ENCODE data around the gene GDA. TPM values are rescaled to one million over a fixed set of nuclear protein-coding genes. Genes with fewer than 3 reads are reported as not detected.

The GDA gene
- total RNA-seq, 1 experiment from 2014 or later = 5.0 TPM

GRCh38 chr9:72205513-72205912 lies 56.3 kb downstream of the GDA start:
- in situ Hi-C loops (cut with HindIII; ENCODE audit: low pct_unique_long_range_greater_than_20kb, low sequenced_read_pairs) = no loop called here
- DNase-seq (ENCODE audit: low read depth, low spot score) = no peak
- Histone ChIP-seq H3K27ac (ENCODE audit: low read length) (no peak overlapping the region), H3K4me1 (ENCODE audit: control insufficient read depth, insufficient read depth, low read length) (no peaks in the 10 kb centered on the region), H3K9me3 (ENCODE audit: control insufficient read depth, insufficient read depth, low read depth, low read length) (no peaks in the 10 kb centered on the region), H3K4me3 (ENCODE audit: low read depth in 2 of 2, low read length in 2 of 2) (no peak overlapping the region), H3K36me3 (ENCODE audit: control insufficient read depth, insufficient read depth, low read length) (no peaks in the 10 kb centered on the region), H3K27me3 (ENCODE audit: control insufficient read depth, insufficient read depth, low read length) (no peaks in the 10 kb centered on the region)
- BruUV-seq (replicated peaks) = no TSS peak
- intact Hi-C loops (cut with micrococcal nuclease; ENCODE audit: unreplicated experiment) = no loop called here
- no peak for ATAC-seq
- ChIA-PET POLR2A (no interaction called here), CTCF (no interaction called here)
- TF ChIP-seq POLR2AphosphoS5 (IDR thresholded peaks at IDR 0.05; ENCODE audit: low read depth, low read length) (no peak), REST (IDR thresholded peaks at IDR 0.05; ENCODE audit: insufficient read depth in 1 of 2, low read depth in 2 of 2, low read length in 1 of 2) (no peak), SIN3A (IDR thresholded peaks at IDR 0.05; ENCODE audit: borderline replicate concordance, insufficient read depth, low read depth, low read length) (no peak), TCF7L2 (IDR thresholded peaks at IDR 0.05; ENCODE audit: low read depth, low read length) (no peak), CTCF (IDR thresholded peaks at IDR 0.05) (no peak)

GRCh38 chr9:72207278-72207677 lies 58.0 kb downstream of the GDA start:
- no peaks in the 10 kb centered on the region for H3K4me1 ChIP-seq (ENCODE audit: control insufficient read depth, insufficient read depth, low read length)
- H3K36me3 ChIP-seq (ENCODE audit: control insufficient read depth, insufficient read depth, low read length) = no peaks in the 10 kb centered on the region
- ChIA-PET POLR2A (no interaction called here), CTCF (no interaction called here)
- no peak overlapping the region for H3K4me3 ChIP-seq (ENCODE audit: low read depth in 2 of 2, low read length in 2 of 2)
- BruUV-seq (replicated peaks) = no TSS peak
- ATAC-seq (no peak), DNase-seq (ENCODE audit: low read depth, low spot score) (no peak)
- no peaks in the 10 kb centered on the region for H3K27me3 ChIP-seq (ENCODE audit: control insufficient read depth, insufficient read depth, low read length)
- no peaks in the 10 kb centered on the region for H3K9me3 ChIP-seq (ENCODE audit: control insufficient read depth, insufficient read depth, low read depth, low read length)
- TF ChIP-seq SIN3A (IDR thresholded peaks at IDR 0.05; ENCODE audit: borderline replicate concordance, insufficient read depth, low read depth, low read length) = no peak
- TF ChIP-seq TCF7L2 (IDR thresholded peaks at IDR 0.05; ENCODE audit: low read depth, low read length) = no peak
- TF ChIP-seq POLR2AphosphoS5 (IDR thresholded peaks at IDR 0.05; ENCODE audit: low read depth, low read length) = no peak
- TF ChIP-seq REST (IDR thresholded peaks at IDR 0.05; ENCODE audit: insufficient read depth in 1 of 2, low read depth in 2 of 2, low read length in 1 of 2) = no peak
- TF ChIP-seq CTCF (IDR thresholded peaks at IDR 0.05) = no peak
- in situ Hi-C loops (cut with HindIII; ENCODE audit: low pct_unique_long_range_greater_than_20kb, low sequenced_read_pairs) (no loop called here), intact Hi-C loops (cut with micrococcal nuclease; ENCODE audit: unreplicated experiment) (no loop called here)
- H3K27ac ChIP-seq (ENCODE audit: low read length) = no peak overlapping the region
